Measurements from ENCODE around the gene MFAP2.

The MFAP2 gene

DNA sequence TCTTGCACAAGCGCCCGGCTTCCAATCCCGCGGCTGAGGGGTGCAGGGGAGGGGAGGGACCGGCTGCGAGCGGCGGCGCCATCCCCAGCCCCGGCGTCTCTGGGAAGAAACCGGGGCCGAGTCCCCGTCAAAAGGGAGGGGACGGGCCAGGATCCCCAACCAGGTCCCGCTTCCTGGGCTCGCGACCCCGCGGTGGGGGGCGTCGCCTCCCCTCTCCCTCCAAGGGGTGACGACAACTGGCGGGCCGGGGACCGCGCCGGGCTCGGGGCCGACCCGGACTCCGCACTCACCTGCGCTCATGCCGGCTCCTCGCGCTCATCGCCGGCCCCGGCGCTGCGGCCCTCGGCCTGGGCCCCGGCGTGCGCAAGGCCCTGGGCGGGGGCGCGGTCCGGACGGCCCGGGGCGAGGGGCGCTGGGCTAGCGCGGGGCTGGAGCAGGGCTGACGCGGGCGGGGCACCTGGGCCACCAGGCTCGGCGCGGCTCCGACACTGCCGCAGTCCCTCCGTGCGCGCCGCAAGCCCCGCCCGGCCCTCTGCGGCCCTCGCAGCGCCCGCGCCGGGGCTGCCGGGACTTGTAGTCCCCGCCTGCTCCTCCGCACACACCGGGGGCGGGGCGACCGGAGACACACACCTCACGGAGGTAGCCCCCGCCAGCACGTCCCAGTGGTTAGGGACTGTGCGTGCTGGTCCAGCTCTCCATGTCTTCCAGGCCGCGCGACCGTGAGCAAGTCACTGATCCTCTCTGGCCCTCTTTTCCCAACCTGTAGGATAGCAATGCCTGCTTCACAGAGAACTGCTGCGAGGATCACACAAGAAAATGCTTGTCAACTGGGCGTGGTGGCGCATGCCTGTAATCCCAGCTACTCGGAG lies 31.3 kb upstream of the MFAP2 start, which contains the start of gene ATP13A2:
ATP13A2 (minus strand) TSS at position 490 of the 869 bp plus-strand sequence; CDS start at position 300, 190 bp downstream.
- DNase-seq (ENCODE audit: low spot score) = peak; percentile 83
- POLR2A ChIA-PET (ENCODE audit: low non-redundant PET) = no interaction called here
- H3K27ac ChIP-seq = peak within 1 kb of the TSS; percentile 69
- CTCF ChIA-PET = interaction anchor here (0.8 kb wide), 1 partner anchor 12 kb away, joined by 3 read pairs; no protein-coding TSS in a partner anchor
- TF ChIP-seq, protein P1, sequence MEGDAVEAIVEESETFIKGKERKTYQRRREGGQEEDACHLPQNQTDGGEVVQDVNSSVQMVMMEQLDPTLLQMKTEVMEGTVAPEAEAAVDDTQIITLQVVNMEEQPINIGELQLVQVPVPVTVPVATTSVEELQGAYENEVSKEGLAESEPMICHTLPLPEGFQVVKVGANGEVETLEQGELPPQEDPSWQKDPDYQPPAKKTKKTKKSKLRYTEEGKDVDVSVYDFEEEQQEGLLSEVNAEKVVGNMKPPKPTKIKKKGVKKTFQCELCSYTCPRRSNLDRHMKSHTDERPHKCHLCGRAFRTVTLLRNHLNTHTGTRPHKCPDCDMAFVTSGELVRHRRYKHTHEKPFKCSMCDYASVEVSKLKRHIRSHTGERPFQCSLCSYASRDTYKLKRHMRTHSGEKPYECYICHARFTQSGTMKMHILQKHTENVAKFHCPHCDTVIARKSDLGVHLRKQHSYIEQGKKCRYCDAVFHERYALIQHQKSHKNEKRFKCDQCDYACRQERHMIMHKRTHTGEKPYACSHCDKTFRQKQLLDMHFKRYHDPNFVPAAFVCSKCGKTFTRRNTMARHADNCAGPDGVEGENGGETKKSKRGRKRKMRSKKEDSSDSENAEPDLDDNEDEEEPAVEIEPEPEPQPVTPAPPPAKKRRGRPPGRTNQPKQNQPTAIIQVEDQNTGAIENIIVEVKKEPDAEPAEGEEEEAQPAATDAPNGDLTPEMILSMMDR (conservative IDR thresholded peaks at IDR 0.05; ENCODE audit: low read depth) = no peak

DNA sequence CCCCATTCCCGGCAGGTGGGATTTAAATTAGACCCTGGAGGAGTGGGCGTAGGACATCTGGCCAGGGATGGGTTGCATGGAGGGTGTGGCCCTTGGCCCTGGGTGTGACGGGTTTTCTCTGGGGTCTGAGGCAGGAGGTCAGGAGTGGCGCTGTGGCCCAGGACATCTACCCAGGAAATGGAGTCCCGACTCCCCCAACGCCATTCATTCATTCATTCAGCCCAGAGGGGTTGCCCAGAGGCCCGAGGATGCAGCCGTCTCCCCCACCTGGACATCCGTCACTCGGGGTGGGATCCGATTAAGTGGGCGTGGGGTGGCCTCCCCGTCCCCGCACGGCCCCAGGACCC lies 30.6 kb upstream of the MFAP2 start:
- ChIA-PET CTCF (interaction anchor here (1.1 kb wide), 1 partner anchor 35 kb away, joined by 4 read pairs; no protein-coding TSS in a partner anchor), POLR2A (ENCODE audit: low non-redundant PET) (no interaction called here)
- TF ChIP-seq, protein P1 (conservative IDR thresholded peaks at IDR 0.05; ENCODE audit: low read depth) = no peak
- peak overlapping the region; percentile 69 for H3K27ac ChIP-seq
- DNase-seq (ENCODE audit: low spot score) = no peak

DNA sequence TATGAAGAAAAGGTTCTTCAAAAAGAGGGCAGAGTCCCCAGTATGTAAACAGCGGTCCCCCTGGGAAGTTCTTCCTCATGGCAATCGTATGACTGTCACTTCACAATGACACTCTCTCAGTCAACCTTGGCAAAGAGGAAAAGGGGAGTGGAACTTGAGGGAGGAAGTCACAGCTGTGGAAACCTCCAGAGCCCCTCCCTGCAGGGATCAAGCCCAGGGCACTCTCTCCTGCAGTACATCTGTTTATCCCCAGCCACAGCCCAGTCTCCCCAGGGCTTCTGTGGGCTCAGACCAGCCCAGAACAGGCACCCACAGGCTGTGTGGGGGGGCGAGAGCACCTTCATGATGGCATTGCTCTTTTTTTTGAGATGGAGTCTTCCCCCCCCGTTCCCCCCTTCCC lies 29.3 kb upstream of the MFAP2 start:
- POLR2A ChIA-PET (ENCODE audit: low non-redundant PET) = no interaction called here
- no peak overlapping the region; the same call in 1 of the 2 replicates for H3K27ac ChIP-seq
- CTCF ChIA-PET = no interaction called here
- TF ChIP-seq, protein P1 (conservative IDR thresholded peaks at IDR 0.05; ENCODE audit: low read depth) = no peak
- no peak for DNase-seq (ENCODE audit: low spot score)

DNA sequence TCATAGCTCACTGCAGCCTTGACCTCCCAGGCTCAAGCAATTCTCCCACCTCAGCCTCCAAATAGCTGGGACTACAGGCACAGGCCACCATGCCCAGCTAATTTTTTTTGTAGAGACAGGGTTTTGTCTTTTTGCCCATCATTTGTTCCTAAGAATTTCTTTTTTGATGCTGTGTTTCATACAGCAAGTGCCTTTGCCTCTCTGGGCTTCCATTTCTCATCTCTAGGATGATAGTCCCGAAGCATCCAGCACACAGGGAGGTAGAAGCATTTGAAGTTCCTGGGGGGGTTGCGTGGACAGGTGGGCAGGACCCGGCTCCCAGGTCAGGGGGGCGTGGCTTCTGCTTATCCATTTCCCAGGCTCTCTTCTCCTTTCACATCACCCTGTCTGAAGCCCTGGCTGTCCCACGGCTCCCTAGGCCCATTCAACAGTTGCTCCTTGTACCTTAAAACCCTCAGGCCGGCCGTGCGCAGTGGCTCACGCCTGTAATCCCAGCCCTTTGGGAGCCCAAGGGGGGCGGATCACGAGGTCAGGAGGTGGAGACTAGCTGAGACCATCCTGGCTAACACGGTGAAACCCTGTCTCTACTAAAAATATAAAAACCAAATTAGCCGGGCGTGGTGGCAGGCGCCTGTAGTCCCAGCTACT lies 27.9 kb upstream of the MFAP2 start:
- TF ChIP-seq, protein P1 (conservative IDR thresholded peaks at IDR 0.05; ENCODE audit: low read depth) = no peak
- no peak overlapping the region for H3K27ac ChIP-seq
- no peak for DNase-seq (ENCODE audit: low spot score)
- CTCF ChIA-PET = no interaction called here
- POLR2A ChIA-PET (ENCODE audit: low non-redundant PET) = no interaction called here

DNA sequence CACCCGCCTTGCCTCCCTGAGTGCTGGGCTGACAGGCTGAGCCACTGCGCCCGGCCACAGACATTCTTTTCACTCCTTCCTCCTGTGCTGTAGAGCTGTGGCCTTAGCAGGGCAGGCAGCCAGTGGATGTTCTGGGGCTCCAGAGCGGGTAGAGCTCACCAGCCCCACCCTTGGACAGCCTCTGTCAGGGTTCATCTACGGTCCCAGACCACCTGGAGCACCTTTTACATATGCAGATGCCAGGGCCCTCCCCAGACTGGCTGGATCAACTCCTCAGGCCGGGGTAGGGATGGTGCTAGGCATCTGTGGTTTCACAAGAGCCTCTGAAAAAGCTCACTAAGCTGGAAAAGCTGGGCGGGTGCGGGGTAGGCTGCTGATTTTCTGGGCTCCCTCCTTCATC lies 26.7 kb upstream of the MFAP2 start:
- CTCF ChIA-PET = no interaction called here
- POLR2A ChIA-PET (ENCODE audit: low non-redundant PET) = no interaction called here
- DNase-seq (ENCODE audit: low spot score) = no peak

DNA sequence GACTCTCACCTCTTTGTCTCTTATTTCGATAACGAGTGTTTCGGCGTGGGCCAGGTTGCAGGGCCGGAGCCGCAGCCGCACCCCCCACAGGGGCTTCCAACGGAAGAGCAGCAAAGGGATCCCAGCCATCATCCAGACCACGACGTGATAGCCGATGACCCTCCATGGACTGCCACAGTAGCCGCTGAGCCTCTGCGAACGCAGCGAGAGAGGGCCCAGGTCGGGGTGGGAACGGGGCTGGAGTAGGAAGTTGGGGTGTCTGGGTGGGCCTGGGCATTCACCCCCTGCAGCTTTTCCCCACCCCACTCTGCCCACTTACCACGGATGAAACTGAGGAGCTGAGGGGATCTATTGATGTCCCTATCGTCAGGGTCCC lies 24.9 kb upstream of the MFAP2 start:
- CTCF ChIA-PET = interaction anchor here (0.7 kb wide), 1 partner anchor 35 kb away, joined by 4 read pairs; no protein-coding TSS in a partner anchor
- DNase-seq (ENCODE audit: low spot score) = no peak
- peak overlapping the region; percentile 78; the same call in 1 of the 2 replicates for H3K27ac ChIP-seq
- POLR2A ChIA-PET (ENCODE audit: low non-redundant PET) = no interaction called here
- TF ChIP-seq, protein P1 (conservative IDR thresholded peaks at IDR 0.05; ENCODE audit: low read depth) = no peak

More for the DNA sequence above, 26.7 kb upstream of the MFAP2 start:
- TF ChIP-seq, protein P1 (conservative IDR thresholded peaks at IDR 0.05; ENCODE audit: low read depth) = no peak
- H3K27ac ChIP-seq = peak overlapping the region; percentile 16; the same call in 1 of the 2 replicates
